Sigmoid colon (tissue), 4 donors: Measurements from ENCODE around the gene WHRN.

Source experiments
- EP300 ChIP-seq, 4 donors: sonication (generic); formaldehyde crosslinking; IDR thresholded peaks; one replicate each; pipeline ENCODE4 v1.6.1; 2017; ENCODE audit warnings: antibody characterized with exemption in 4 of 4
- POLR2A ChIP-seq, 2 donors: fragments of 450-650 bp; IDR thresholded peaks; one replicate each; pipeline ENCODE4 v1.6.1; 2016; ENCODE audit warnings: antibody characterized with exemption in 2 of 2, mild to moderate bottlenecking in 2 of 2, moderate library complexity in 2 of 2
- TF ChIP-seq, protein P1 (sequence below), 4 experiments: fragments of 450-650 bp in 3 of 4; fragments of 200-600 bp in 1 of 4; IDR thresholded peaks; one replicate each; pipeline ENCODE4 v1.5.1; 2016 to 2019; ENCODE audit warnings: antibody characterized with exemption in 4 of 4, mild to moderate bottlenecking in 3 of 4, moderate library complexity in 2 of 4

DNA sequence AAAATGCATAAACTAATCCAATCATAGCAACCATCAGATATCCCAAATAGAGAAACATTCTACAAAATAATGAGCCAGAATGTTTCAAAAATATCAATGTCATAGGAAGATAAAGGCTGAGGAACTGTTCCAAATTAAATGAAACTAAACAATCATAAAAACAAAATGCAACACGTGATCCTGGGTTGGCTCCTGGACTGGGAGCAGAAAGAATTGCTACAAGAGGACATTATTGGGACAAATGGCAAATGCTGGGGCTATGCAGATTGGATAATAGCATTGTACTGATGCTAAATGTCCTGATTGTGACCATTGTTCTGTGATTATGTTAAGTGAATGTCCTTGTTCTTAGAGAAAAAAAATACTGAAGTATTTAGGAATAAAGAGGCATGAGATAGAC, 63.3 kb downstream of the WHRN start:
- TF ChIP-seq, protein P1, sequence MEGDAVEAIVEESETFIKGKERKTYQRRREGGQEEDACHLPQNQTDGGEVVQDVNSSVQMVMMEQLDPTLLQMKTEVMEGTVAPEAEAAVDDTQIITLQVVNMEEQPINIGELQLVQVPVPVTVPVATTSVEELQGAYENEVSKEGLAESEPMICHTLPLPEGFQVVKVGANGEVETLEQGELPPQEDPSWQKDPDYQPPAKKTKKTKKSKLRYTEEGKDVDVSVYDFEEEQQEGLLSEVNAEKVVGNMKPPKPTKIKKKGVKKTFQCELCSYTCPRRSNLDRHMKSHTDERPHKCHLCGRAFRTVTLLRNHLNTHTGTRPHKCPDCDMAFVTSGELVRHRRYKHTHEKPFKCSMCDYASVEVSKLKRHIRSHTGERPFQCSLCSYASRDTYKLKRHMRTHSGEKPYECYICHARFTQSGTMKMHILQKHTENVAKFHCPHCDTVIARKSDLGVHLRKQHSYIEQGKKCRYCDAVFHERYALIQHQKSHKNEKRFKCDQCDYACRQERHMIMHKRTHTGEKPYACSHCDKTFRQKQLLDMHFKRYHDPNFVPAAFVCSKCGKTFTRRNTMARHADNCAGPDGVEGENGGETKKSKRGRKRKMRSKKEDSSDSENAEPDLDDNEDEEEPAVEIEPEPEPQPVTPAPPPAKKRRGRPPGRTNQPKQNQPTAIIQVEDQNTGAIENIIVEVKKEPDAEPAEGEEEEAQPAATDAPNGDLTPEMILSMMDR (IDR thresholded peaks at IDR 0.05) = no peak
- TF ChIP-seq EP300 (IDR thresholded peaks at IDR 0.05) (no peak), POLR2A (IDR thresholded peaks at IDR 0.05) (no peak)
